Spleen (tissue), 11 donors: ENCODE data around the gene IQCF6. TPM values are rescaled to one million over a fixed set of nuclear protein-coding genes. Genes with fewer than 3 reads are reported as not detected.

ENCODE experiments used
- DNase-seq: peaks from one replicate; pipeline ENCODE4 v3.0.0-alpha.2; 2020
- H3K27ac ChIP-seq, 8 donors: fragments of 200-600 bp; sonication (generic) in 7 of 8; 1 replicate in 4 of 8; 2 replicates in 4 of 8; pipeline versions ENCODE4 v1.5.0 to v1.8.0; 2016 to 2021; ENCODE audit warnings: inconsistent platforms in 4 of 8, mild to moderate bottlenecking in 4 of 8, moderate library complexity in 1 of 8
- H3K27me3 ChIP-seq, 7 donors: fragments of 200-600 bp; sonication (generic) in 6 of 7; replicated peaks in 1 of 7; 1 replicate in 4 of 7; 2 replicates in 3 of 7; pipeline versions ENCODE4 v1.5.0 to v1.8.0; 2016 to 2021; ENCODE audit warnings: inconsistent platforms in 3 of 7, mild to moderate bottlenecking in 1 of 7
- H3K36me3 ChIP-seq, 6 donors: fragments of 200-600 bp; sonication (generic) in 5 of 6; 1 replicate in 4 of 6; 2 replicates in 2 of 6; pipeline versions ENCODE4 v1.5.0 to v1.8.0; 2016 to 2021; ENCODE audit warnings: inconsistent platforms in 2 of 6
- H3K4me1 ChIP-seq, 6 donors: fragments of 200-600 bp; sonication (generic) in 5 of 6; 1 replicate in 3 of 6; 2 replicates in 3 of 6; pipeline versions ENCODE4 v1.5.0 to v1.8.0; 2016 to 2021; ENCODE audit warnings: inconsistent platforms in 3 of 6
- H3K4me3 ChIP-seq, 8 donors: fragments of 200-600 bp; sonication (generic) in 7 of 8; 1 replicate in 4 of 8; 2 replicates in 4 of 8; pipeline versions ENCODE4 v1.5.0 to v1.8.0; 2016 to 2021; ENCODE audit warnings: inconsistent platforms in 4 of 8, mild to moderate bottlenecking in 4 of 8, moderate library complexity in 2 of 8
- H3K9me3 ChIP-seq, 8 donors: fragments of 200-600 bp; sonication (generic) in 7 of 8; 1 replicate in 4 of 8; 2 replicates in 4 of 8; pipeline versions ENCODE4 v1.5.0 to v1.8.0; 2016 to 2021; ENCODE audit warnings: inconsistent platforms in 4 of 8
- POLR2A ChIP-seq, 3 donors: fragments of 450-650 bp; IDR thresholded peaks; one replicate each; pipeline ENCODE4 v1.5.1; 2017; ENCODE audit warnings: antibody characterized with exemption in 3 of 3, mild to moderate bottlenecking in 1 of 3
- POLR2AphosphoS5 ChIP-seq, 3 donors: sonication (generic); formaldehyde crosslinking; IDR thresholded peaks; one replicate each; pipeline ENCODE4 v1.5.1; 2017; ENCODE audit warnings: antibody characterized with exemption in 3 of 3
- WGBS, 5 donors: extraction: QIAGEN DNeasy Blood & Tissue Kit in 3 of 5; methylation state at CpG; one replicate each; pipeline versions ENCODE4 v1.1.5 to v1.1.7; 2013 to 2018; 5-methylcytosine and 5-hydroxymethylcytosine counted together
- intact Hi-C: fragments of 100-400 bp; cut with DNase I; formaldehyde crosslinking; loops from one replicate; pipeline ENCODE4 v1.15.0; 2023; ENCODE audit warnings: low total_unique reads
- polyA plus RNA-seq, 3 donors: library from polyadenylated mRNA; stranded (reverse); fragments of 200-250 nt; gene quantifications; one replicate each; pipeline ENCODE4 v1.2.1, GENCODE V29; 2013
- total RNA-seq, 7 donors: library from RNA; depleted of rRNA in 3 of 7; stranded (reverse); fragments of >200 nt in 3 of 7; fragmentation: NEBNext Ultra II Directional in 4 of 7; extraction: Animal tissue kit (Norgen Biotek cat#: 25700) in 4 of 7; gene quantifications; one replicate each; pipeline versions ENCODE4 v1.1.0 to v1.2.1, GENCODE V29; 2016 to 2021
- TF ChIP-seq, protein P1 (sequence below), 11 experiments: fragments of 200-600 bp in 7 of 11; fragments of 450-650 bp in 4 of 11; sonication (generic) in 4 of 11; IDR thresholded peaks in 8 of 11; conservative IDR thresholded peaks in 3 of 11; 1 replicate in 7 of 11; 2 replicates in 4 of 11; pipeline versions ENCODE4 v1.4.0 to v1.8.0; 2016 to 2021; ENCODE audit warnings: antibody characterized with exemption in 11 of 11, inconsistent platforms in 4 of 11, mild to moderate bottlenecking in 1 of 11
- donor health status: healthy with polysubstance abuse.
- donor health status: DM: no; HTN: no; CAD: no; lungs with moderate emphysema.
- donor health status: DM: no; HTN: no; CAD: no.
- donor health status: Bipolar disorder and iron deficiency.
- donor health status: healthy.
- donor health status: DM: no; HTN: no; CAD: no.
- donor health status: DM: yes; HTN: yes; CAD: no.

The IQCF6 gene
- total and polyA plus RNA-seq, 10 donors = not detected

DNA sequence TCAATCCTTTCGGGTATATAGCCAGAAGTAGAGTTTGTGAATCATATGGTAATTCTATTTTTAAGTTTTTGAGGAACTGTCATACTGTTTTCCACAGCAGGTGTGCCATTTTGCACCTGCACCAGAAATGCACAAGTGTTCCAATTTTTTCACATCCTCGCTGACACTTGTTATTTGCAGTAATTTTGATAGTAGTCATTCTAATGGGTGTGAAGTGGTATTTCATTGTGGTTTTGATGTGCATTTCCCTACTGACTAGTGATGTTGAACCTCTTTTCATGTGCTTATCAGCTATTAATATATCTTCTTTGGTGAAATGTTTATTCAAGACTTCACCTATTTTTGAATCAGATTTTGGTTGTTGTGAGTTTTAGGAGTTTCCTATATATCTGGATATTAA lies 43.1 kb downstream of the IQCF6 start:
- DNase-seq = no peak
- WGBS, 5 donors = 53 to 77% (median 72%) methylated on average over 2 of the region's 2 CpGs
- no peaks in the 10 kb centered on the region for H3K9me3 ChIP-seq
- H3K36me3 ChIP-seq = no peaks in the 10 kb centered on the region
- peaks cover 0 to 5% (median 0%) of the 10 kb centered on the region in 6 donors for H3K4me1 ChIP-seq
- no peak overlapping the region for H3K27ac ChIP-seq
- no peak overlapping the region for H3K4me3 ChIP-seq
- peaks cover 0 to 18% (median 0%) of the 10 kb centered on the region in 7 donors for H3K27me3 ChIP-seq
- intact Hi-C loops = no loop called here
- TF ChIP-seq POLR2AphosphoS5 (IDR thresholded peaks at IDR 0.05) = no peak
- TF ChIP-seq, protein P1, sequence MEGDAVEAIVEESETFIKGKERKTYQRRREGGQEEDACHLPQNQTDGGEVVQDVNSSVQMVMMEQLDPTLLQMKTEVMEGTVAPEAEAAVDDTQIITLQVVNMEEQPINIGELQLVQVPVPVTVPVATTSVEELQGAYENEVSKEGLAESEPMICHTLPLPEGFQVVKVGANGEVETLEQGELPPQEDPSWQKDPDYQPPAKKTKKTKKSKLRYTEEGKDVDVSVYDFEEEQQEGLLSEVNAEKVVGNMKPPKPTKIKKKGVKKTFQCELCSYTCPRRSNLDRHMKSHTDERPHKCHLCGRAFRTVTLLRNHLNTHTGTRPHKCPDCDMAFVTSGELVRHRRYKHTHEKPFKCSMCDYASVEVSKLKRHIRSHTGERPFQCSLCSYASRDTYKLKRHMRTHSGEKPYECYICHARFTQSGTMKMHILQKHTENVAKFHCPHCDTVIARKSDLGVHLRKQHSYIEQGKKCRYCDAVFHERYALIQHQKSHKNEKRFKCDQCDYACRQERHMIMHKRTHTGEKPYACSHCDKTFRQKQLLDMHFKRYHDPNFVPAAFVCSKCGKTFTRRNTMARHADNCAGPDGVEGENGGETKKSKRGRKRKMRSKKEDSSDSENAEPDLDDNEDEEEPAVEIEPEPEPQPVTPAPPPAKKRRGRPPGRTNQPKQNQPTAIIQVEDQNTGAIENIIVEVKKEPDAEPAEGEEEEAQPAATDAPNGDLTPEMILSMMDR (IDR thresholded peaks at IDR 0.05 in 8 of 11, conservative IDR thresholded peaks at IDR 0.05 in 3 of 11) = no peak
- TF ChIP-seq POLR2A (IDR thresholded peaks at IDR 0.05) = no peak

- Histone ChIP-seq H3K27me3 (peaks cover 0 to 18% (median 0%) of the 10 kb centered on the region in 7 donors), H3K9me3 (no peaks in the 10 kb centered on the region), H3K4me3 (no peak overlapping the region), H3K27ac (no peak overlapping the region), H3K4me1 (peaks cover 0 to 5% (median 0%) of the 10 kb centered on the region in 6 donors), H3K36me3 (no peaks in the 10 kb centered on the region)
- no peak for DNase-seq
- TF ChIP-seq, protein P1 (IDR thresholded peaks at IDR 0.05 in 8 of 11, conservative IDR thresholded peaks at IDR 0.05 in 3 of 11) = no peak
- no peak for TF ChIP-seq POLR2AphosphoS5 (IDR thresholded peaks at IDR 0.05)
- no peak for TF ChIP-seq POLR2A (IDR thresholded peaks at IDR 0.05)
- intact Hi-C loops = no loop called here
- 58 to 89% (median 82%) methylated on average over 3 of the region's 3 CpGs for whole genome bisulfite sequencing, 5 donors
These were observed 44.0 kb downstream of the IQCF6 start for GRCh38 chr3:51735039-51735438.

DNA sequence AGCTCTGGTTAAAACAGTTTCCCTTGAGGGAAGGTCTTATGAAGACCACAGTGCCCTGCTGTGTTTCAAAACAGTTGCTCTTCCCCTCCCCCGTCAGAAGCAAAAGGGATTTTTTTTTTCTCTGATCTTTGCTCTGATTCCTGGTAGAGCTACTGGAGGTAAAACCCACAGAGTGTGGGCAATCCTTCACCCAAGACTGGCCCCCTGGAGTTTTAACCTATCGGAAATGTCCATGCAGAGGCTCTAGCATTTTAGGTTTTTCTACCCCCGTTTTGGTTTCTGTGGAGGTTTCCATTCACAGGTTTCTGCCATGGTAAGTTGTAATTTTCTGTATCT lies 44.5 kb downstream of the IQCF6 start:
- Histone ChIP-seq H3K27me3 (peaks cover 0 to 18% (median 0%) of the 10 kb centered on the region in 7 donors), H3K4me1 (peaks cover 0 to 5% (median 0%) of the 10 kb centered on the region in 6 donors), H3K4me3 (no peak overlapping the region), H3K9me3 (no peaks in the 10 kb centered on the region), H3K36me3 (no peaks in the 10 kb centered on the region), H3K27ac (no peak overlapping the region)
- no peak for DNase-seq
- intact Hi-C loops = no loop called here
- TF ChIP-seq, protein P1 (IDR thresholded peaks at IDR 0.05 in 8 of 11, conservative IDR thresholded peaks at IDR 0.05 in 3 of 11) = no peak
- TF ChIP-seq POLR2A (IDR thresholded peaks at IDR 0.05) (no peak), POLR2AphosphoS5 (IDR thresholded peaks at IDR 0.05) (no peak)
- 27 to 48% (median 39%) methylated on average over 3 of the region's 3 CpGs for WGBS, 5 donors

DNA sequence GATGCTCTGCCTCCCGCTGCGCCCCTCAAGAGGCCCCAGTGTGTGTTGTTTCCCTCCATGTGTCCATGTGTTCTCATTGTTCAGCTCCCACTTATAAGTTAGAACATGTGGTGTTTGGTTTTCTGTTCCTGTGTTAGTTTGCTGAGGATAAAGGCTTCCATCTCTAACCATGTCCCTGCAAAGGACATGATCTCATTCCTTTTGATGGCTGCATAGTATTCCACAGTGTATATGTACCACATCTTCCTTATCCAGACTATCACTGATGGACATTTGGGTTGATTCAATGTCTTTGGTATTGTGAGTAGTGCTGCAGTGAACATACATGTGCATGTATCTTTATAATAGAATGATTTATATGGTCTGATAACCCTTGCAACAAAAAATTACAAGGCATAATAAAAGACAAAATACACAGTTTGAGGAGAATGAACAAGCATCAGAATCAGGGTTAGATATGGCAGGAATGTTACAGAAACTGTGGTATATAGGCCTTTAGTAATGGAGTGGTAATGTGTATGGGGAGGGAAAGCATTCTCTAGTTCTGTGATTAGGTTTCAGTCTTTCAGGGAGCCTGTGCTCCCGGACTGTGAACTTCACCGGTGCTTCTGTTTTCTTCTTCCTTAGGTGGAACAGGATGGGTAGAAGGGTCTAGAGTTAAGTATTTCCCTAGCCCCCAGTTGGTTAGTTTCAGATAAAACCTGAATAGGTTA lies 45.0 kb downstream of the IQCF6 start:
- no peak for DNase-seq
- no peaks in the 10 kb centered on the region for H3K36me3 ChIP-seq
- H3K4me3 ChIP-seq = no peak overlapping the region
- 65 to 92% (median 85%) methylated on average over 4 of the region's 4 CpGs for WGBS, 5 donors
- no peaks in the 10 kb centered on the region for H3K9me3 ChIP-seq
- peaks cover 0 to 18% (median 0%) of the 10 kb centered on the region in 7 donors for H3K27me3 ChIP-seq
- H3K4me1 ChIP-seq = peaks cover 0 to 2% (median 0%) of the 10 kb centered on the region in 6 donors
- intact Hi-C loops = no loop called here
- no peak overlapping the region for H3K27ac ChIP-seq
- TF ChIP-seq, protein P1 (IDR thresholded peaks at IDR 0.05 in 8 of 11, conservative IDR thresholded peaks at IDR 0.05 in 3 of 11) = no peak
- TF ChIP-seq POLR2A (IDR thresholded peaks at IDR 0.05) (no peak), POLR2AphosphoS5 (IDR thresholded peaks at IDR 0.05) (no peak)
